MM.1S (cell line): ENCODE results near the gene PCNT.

Source experiments
- DNase-seq: peaks from one replicate; pipeline ENCODE4 v3.0.0-alpha.2; 2015
- H2AFZ ChIP-seq: fragments of 300-600 bp; sonication (generic); 2 replicates; pipeline ENCODE4 v1.6.0; 2016; ENCODE audit warnings: antibody characterized with exemption, low read length
- H3F3A ChIP-seq: fragments of 300-600 bp; sonication (generic); 2 replicates; pipeline ENCODE4 v1.6.1; 2016; ENCODE audit warnings: mild to moderate bottlenecking, antibody characterized with exemption, low read length, moderate library complexity, mixed read lengths; ENCODE audit not compliant: insufficient read depth
- H3K27ac ChIP-seq: fragments of 300-600 bp; sonication (generic); 2 replicates; pipeline ENCODE4 v1.5.1; 2016; ENCODE audit warnings: mild to moderate bottlenecking, low read length
- H3K27me3 ChIP-seq: fragments of 300-600 bp; sonication (generic); replicated peaks from 2 replicates; pipeline ENCODE4 v1.6.0; 2016; ENCODE audit warnings: low read length; ENCODE audit not compliant: insufficient read depth
- H3K36me3 ChIP-seq: fragments of 300-600 bp; sonication (generic); replicated peaks from 2 replicates; pipeline ENCODE4 v1.6.1; 2016; ENCODE audit warnings: mild to moderate bottlenecking, low read length, mixed read lengths; ENCODE audit not compliant: insufficient read depth
- H3K4me1 ChIP-seq: fragments of 300-600 bp; sonication (generic); 2 replicates; pipeline ENCODE4 v1.6.1; 2016; ENCODE audit warnings: low read length, mixed read lengths
- H3K4me2 ChIP-seq: fragments of 300-600 bp; sonication (generic); 2 replicates; pipeline ENCODE4 v1.6.0; 2016; ENCODE audit warnings: low read depth, low read length
- H3K4me3 ChIP-seq: fragments of 300-600 bp; sonication (generic); 2 replicates; pipeline ENCODE4 v1.5.1; 2016; ENCODE audit warnings: low read length, mixed read lengths
- H3K79me2 ChIP-seq: fragments of 300-600 bp; sonication (generic); 2 replicates; pipeline ENCODE4 v1.6.1; 2016; ENCODE audit warnings: mixed run types, low read length, mixed read lengths
- H3K9ac ChIP-seq: fragments of 300-600 bp; sonication (generic); 2 replicates; pipeline ENCODE4 v1.6.1; 2016; ENCODE audit warnings: low read length, mixed read lengths
- H3K9me2 ChIP-seq: fragments of 300-600 bp; sonication (generic); replicated peaks from 2 replicates; pipeline ENCODE4 v1.6.1; 2016; ENCODE audit warnings: mild to moderate bottlenecking, low read length, mixed read lengths; ENCODE audit not compliant: insufficient read depth
- H3K9me3 ChIP-seq: fragments of 300-600 bp; sonication (generic); replicated peaks from 2 replicates; pipeline ENCODE4 v1.6.1; 2016; ENCODE audit warnings: mild to moderate bottlenecking, low read length, mixed read lengths; ENCODE audit not compliant: insufficient read depth
- H4K20me1 ChIP-seq: fragments of 300-600 bp; sonication (generic); 2 replicates; pipeline ENCODE4 v1.6.1; 2016; ENCODE audit warnings: mild to moderate bottlenecking, low read length, moderate library complexity, mixed read lengths; ENCODE audit not compliant: insufficient read depth
- CTCF ChIP-seq: fragments of 300-600 bp; sonication (generic); IDR thresholded peaks from 2 replicates; pipeline ENCODE4 v1.5.1; 2016; ENCODE audit warnings: antibody characterized with exemption, low read length, mixed read lengths
- EZH2 ChIP-seq: fragments of 300-600 bp; sonication (generic); optimal IDR thresholded peaks from 2 replicates; pipeline ENCODE3; 2017; ENCODE audit warnings: low read depth, mild to moderate bottlenecking, antibody characterized with exemption, low read length, mixed read lengths
- EZH2phosphoT487 ChIP-seq: fragments of 300-600 bp; sonication (generic); IDR thresholded peaks from 2 replicates; pipeline ENCODE4 v1.6.1; 2018; ENCODE audit warnings: antibody characterized with exemption, low read length

PCNT gene

DNA sequence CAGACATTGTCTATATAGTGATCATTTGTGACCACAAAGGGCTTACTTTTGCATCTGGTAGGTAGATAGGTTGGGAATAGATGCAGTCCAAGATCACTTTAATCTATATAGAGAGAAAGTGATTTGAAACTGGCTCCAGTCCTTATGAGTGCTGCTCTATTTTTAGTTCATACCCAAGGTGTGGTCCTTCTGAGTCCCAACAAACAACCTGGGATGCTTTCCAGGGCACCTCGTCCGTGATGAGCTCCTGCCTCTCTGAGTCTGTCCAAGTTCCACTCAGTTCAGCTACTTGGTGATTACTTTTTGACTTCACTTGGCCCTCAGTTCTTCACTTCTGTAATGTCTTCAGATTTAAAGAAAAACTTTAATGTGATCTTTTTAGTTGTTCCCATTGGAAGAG is 155.0 kb downstream of the PCNT start:
- peaks cover 63% of the 10 kb centered on the region for H3K79me2 ChIP-seq
- TF ChIP-seq CTCF (no peak), EZH2phosphoT487 (no peak), EZH2 (no peak)
- H3F3A ChIP-seq, result no peaks in the 10 kb centered on the region
- no peak overlapping the region for H2AFZ ChIP-seq
- no peaks in the 10 kb centered on the region for H3K9me2 ChIP-seq
- no peak overlapping the region for H3K4me2 ChIP-seq
- no peak overlapping the region for H3K4me3 ChIP-seq
- no peaks in the 10 kb centered on the region for H3K9me3 ChIP-seq
- H3K4me1 ChIP-seq, result no peaks in the 10 kb centered on the region
- H3K27me3 ChIP-seq, result no peaks in the 10 kb centered on the region
- no peak overlapping the region for H3K9ac ChIP-seq
- H3K27ac ChIP-seq, result no peak overlapping the region
- no peaks in the 10 kb centered on the region for H4K20me1 ChIP-seq
- no peak for DNase-seq
- H3K36me3 ChIP-seq, result no peaks in the 10 kb centered on the region

DNA sequence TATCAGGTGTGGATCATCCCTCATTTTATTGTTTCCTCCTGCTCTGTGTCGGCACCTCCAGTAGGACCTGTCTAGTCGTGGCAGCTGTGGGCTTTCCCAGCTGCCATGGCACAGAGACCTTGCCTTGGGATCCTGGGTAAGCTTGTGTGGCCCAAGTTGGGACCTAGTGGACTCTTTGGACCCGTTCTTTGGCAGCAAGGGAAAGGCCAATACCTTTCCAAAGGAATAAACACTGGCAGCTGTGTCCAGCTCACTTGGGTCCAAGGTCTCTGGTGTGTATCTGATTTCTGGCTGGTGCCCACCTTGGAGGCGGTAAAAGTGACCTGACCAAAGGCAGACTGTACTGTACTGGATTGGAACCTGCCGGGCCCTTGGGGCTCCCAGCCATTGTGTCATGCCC is 156.5 kb downstream of the PCNT start:
- no peaks in the 10 kb centered on the region for H4K20me1 ChIP-seq
- H3K4me3 ChIP-seq, result no peak overlapping the region
- no peaks in the 10 kb centered on the region for H3K36me3 ChIP-seq
- H3K79me2 ChIP-seq, result peaks cover 58% of the 10 kb centered on the region
- H3K9me2 ChIP-seq, result no peaks in the 10 kb centered on the region
- H3F3A ChIP-seq, result no peaks in the 10 kb centered on the region
- no peak for TF ChIP-seq CTCF
- no peak for TF ChIP-seq EZH2phosphoT487
- no peak for TF ChIP-seq EZH2
- H2AFZ ChIP-seq, result no peak overlapping the region
- no peaks in the 10 kb centered on the region for H3K4me1 ChIP-seq
- H3K9me3 ChIP-seq, result no peaks in the 10 kb centered on the region
- no peaks in the 10 kb centered on the region for H3K27me3 ChIP-seq
- H3K9ac ChIP-seq, result no peak overlapping the region
- H3K27ac ChIP-seq, result no peak overlapping the region
- H3K4me2 ChIP-seq, result no peak overlapping the region
- DNase-seq, result no peak

- no peaks in the 10 kb centered on the region for H3K36me3 ChIP-seq
Measured at GRCh38 chr21:46482225-46482845, 158.4 kb downstream of the PCNT start.

More at GRCh38 chr21:46482225-46482845, 158.4 kb downstream of the PCNT start:
- Histone ChIP-seq H3K4me1 (no peaks in the 10 kb centered on the region), H2AFZ (no peak overlapping the region), H3F3A (no peaks in the 10 kb centered on the region), H3K9ac (no peak overlapping the region), H3K79me2 (peaks cover 48% of the 10 kb centered on the region), H3K9me3 (no peaks in the 10 kb centered on the region), H3K27me3 (no peaks in the 10 kb centered on the region), H3K4me3 (no peak overlapping the region), H3K27ac (no peak overlapping the region), H3K9me2 (no peaks in the 10 kb centered on the region), H4K20me1 (no peaks in the 10 kb centered on the region), H3K4me2 (no peak overlapping the region)
- TF ChIP-seq CTCF (no peak), EZH2phosphoT487 (no peak), EZH2 (no peak)
- no peak for DNase-seq
